Aorta (tissue), 5 donors: ENCODE data around the gene PTGER2. TPM values are rescaled to one million over a fixed set of nuclear protein-coding genes. Genes with fewer than 3 reads are reported as not detected.

Experiments used
- ATAC-seq: fragments of 200-7000 bp; cut with Tn5 transposase; one replicate; pipeline ENCODE4 v1.9.1; 2022; ENCODE audit warnings: moderate library complexity; ENCODE audit not compliant: low FRiP score
- DNase-seq, 2 donors: peaks; one replicate each; pipeline ENCODE4 v3.0.0-alpha.2; 2020
- H3K27ac ChIP-seq, 2 donors: one replicate each; pipeline ENCODE4 v1.5.1; 2013; ENCODE audit warnings: low read length in 2 of 2, mild to moderate bottlenecking in 2 of 2, moderate library complexity in 2 of 2, control low read depth in 1 of 2, inconsistent platforms in 1 of 2, low read depth in 1 of 2
- H3K27me3 ChIP-seq, 2 donors: one replicate each; pipeline ENCODE4 v1.6.1; 2013; ENCODE audit warnings: control low read depth in 1 of 2, low read length in 1 of 2, mild to moderate bottlenecking in 1 of 2, moderate library complexity in 1 of 2; ENCODE audit not compliant: insufficient read depth in 2 of 2, control insufficient read depth in 1 of 2
- H3K36me3 ChIP-seq, 2 donors: one replicate each; pipeline ENCODE4 v1.6.1; 2013; ENCODE audit warnings: control low read depth in 1 of 2, low read length in 1 of 2, mild to moderate bottlenecking in 1 of 2; ENCODE audit not compliant: insufficient read depth in 2 of 2, control insufficient read depth in 1 of 2
- H3K4me1 ChIP-seq, 2 donors: one replicate each; pipeline ENCODE4 v1.6.1; 2013; ENCODE audit warnings: low read length in 2 of 2, control low read depth in 1 of 2, mild to moderate bottlenecking in 1 of 2, moderate library complexity in 1 of 2; ENCODE audit not compliant: insufficient read depth in 2 of 2, control insufficient read depth in 1 of 2
- H3K4me3 ChIP-seq, 2 donors: one replicate each; pipeline ENCODE4 v1.5.1; 2013; ENCODE audit warnings: low read length in 2 of 2, control low read depth in 1 of 2, mild to moderate bottlenecking in 1 of 2
- H3K9me3 ChIP-seq: one replicate; pipeline ENCODE4 v1.6.1; 2013; ENCODE audit warnings: mild to moderate bottlenecking, low read length; ENCODE audit not compliant: control insufficient read depth
- whole genome bisulfite sequencing, 2 donors: extraction: QIAGEN DNeasy Blood & Tissue Kit; methylation state at CpG; one replicate each; pipeline ENCODE4 v1.1.7; 2013; 5-methylcytosine and 5-hydroxymethylcytosine counted together
- intact Hi-C, 2 donors: fragments of 100-400 bp; cut with DNase I; formaldehyde crosslinking; loops; one replicate each; pipeline versions ENCODE4 v1.14.2 to v1.15.0; 2022
- polyA plus RNA-seq, 2 donors: library from polyadenylated mRNA; stranded (reverse); fragments of 200-250 nt; gene quantifications; one replicate each; pipeline ENCODE4 v1.2.3, GENCODE V29; 2013
- total RNA-seq, 2 donors: library from RNA; stranded (reverse); fragmentation: NEBNext Ultra II Directional; extraction: Animal tissue kit (Norgen Biotek cat#: 25700); gene quantifications; one replicate each; pipeline ENCODE4 v1.2.1, GENCODE V29; 2021
- donor health status: healthy with polysubstance abuse.
- donor health status: Bipolar disorder and iron deficiency.
- donor health status: DM: no; HTN: no; CAD: no.
- donor health status: DM: no; HTN: no; CAD: no.
- donor health status: DM: yes; HTN: yes; CAD: no.

The PTGER2 gene
- total and polyA plus RNA-seq, 4 donors: 0.38 to 5.1 (median 2.6) TPM

DNA sequence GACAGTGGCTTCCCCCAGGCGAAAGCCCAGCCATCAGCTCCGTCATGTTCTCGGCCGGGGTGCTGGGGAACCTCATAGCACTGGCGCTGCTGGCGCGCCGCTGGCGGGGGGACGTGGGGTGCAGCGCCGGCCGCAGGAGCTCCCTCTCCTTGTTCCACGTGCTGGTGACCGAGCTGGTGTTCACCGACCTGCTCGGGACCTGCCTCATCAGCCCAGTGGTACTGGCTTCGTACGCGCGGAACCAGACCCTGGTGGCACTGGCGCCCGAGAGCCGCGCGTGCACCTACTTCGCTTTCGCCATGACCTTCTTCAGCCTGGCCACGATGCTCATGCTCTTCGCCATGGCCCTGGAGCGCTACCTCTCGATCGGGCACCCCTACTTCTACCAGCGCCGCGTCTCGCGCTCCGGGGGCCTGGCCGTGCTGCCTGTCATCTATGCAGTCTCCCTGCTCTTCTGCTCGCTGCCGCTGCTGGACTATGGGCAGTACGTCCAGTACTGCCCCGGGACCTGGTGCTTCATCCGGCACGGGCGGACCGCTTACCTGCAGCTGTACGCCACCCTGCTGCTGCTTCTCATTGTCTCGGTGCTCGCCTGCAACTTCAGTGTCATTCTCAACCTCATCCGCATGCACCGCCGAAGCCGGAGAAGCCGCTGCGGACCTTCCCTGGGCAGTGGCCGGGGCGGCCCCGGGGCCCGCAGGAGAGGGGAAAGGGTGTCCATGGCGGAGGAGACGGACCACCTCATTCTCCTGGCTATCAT lies 663 bp downstream of the PTGER2 start:
- intact Hi-C loops: loop anchor here in 1 of 2 donors (10.0 kb wide), 1 partner anchor 240 kb away; the partner anchor contains the start of genes GPR137C and TXNDC16

DNA sequence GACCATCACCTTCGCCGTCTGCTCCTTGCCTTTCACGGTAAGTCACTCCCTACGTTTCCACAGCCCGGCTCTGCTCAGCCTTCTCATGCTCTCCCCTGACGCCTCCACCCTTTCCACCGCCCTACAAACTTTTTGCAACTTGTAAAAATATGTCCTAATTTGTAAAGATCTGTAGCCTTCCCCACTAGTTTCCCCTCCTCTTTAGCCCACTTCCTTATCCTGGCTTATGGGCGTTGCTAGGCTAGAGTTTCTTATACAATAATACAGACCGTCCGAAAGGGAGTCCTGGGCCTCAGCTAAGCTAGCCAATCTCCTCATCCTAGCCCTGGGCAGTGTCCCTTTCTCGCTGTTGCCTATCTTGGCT lies 1.2 kb downstream of the PTGER2 start:
- Histone ChIP-seq H3K4me1 (no peaks in the 10 kb centered on the region), H3K36me3 (no peaks in the 10 kb centered on the region), H3K9me3 (no peaks in the 10 kb centered on the region), H3K4me3 (no peak overlapping the region), H3K27ac (no peak overlapping the region), H3K27me3 (no peaks in the 10 kb centered on the region)
- intact Hi-C loops: loop anchor here in 1 of 2 donors (10.0 kb wide), 1 partner anchor 239 kb away; the partner anchor contains the start of genes GPR137C and TXNDC16
- 70 to 74% methylated on average over 11 of the region's 11 CpGs for WGBS, 2 donors
- ATAC-seq: no peak
- DNase-seq: no peak

More for the DNA sequence above, 663 bp downstream of the PTGER2 start:
- 10 to 12% methylated on average over 63 of the region's 63 CpGs for WGBS, 2 donors
- DNase-seq (peak; percentile 62 to 81), ATAC-seq (peak; percentile 59)
- Histone ChIP-seq H3K27me3 (no peaks in the 10 kb centered on the region), H3K4me1 (no peaks in the 10 kb centered on the region), H3K4me3 (peak overlapping the region in 1 of 2 donors; percentile 44), H3K36me3 (no peaks in the 10 kb centered on the region), H3K27ac (no peak overlapping the region), H3K9me3 (no peaks in the 10 kb centered on the region)

DNA sequence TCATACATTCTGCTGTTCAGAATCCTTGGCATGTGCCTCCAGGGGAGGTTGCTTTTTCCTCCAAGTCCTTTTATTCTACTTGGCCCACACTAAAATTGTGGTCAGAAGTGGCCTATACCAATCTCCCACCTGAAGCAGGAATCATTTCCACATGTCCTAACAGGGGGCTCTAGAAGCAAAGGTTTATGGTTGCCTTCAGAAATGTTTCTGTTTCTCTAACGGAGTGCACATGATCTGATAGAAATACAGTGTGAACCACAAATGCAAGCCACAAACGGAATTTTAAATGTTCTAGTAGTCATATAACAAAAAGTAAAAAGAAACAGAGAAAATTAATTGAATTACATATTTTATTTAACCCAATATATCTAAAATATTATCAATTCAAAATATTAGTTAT lies 4.0 kb downstream of the PTGER2 start:
- H3K36me3 ChIP-seq: no peaks in the 10 kb centered on the region
- ATAC-seq (no peak), DNase-seq (no peak)
- H3K4me1 ChIP-seq: no peaks in the 10 kb centered on the region
- H3K4me3 ChIP-seq: no peak overlapping the region
- H3K27me3 ChIP-seq: no peaks in the 10 kb centered on the region
- intact Hi-C loops: loop anchor here in 1 of 2 donors (10.0 kb wide), 1 partner anchor 237 kb away; the partner anchor contains the start of genes GPR137C and TXNDC16
- H3K27ac ChIP-seq: no peak overlapping the region
- 84 to 90% methylated on average over 2 of the region's 2 CpGs for WGBS, 2 donors
- peaks cover 2% of the 10 kb centered on the region for H3K9me3 ChIP-seq

DNA sequence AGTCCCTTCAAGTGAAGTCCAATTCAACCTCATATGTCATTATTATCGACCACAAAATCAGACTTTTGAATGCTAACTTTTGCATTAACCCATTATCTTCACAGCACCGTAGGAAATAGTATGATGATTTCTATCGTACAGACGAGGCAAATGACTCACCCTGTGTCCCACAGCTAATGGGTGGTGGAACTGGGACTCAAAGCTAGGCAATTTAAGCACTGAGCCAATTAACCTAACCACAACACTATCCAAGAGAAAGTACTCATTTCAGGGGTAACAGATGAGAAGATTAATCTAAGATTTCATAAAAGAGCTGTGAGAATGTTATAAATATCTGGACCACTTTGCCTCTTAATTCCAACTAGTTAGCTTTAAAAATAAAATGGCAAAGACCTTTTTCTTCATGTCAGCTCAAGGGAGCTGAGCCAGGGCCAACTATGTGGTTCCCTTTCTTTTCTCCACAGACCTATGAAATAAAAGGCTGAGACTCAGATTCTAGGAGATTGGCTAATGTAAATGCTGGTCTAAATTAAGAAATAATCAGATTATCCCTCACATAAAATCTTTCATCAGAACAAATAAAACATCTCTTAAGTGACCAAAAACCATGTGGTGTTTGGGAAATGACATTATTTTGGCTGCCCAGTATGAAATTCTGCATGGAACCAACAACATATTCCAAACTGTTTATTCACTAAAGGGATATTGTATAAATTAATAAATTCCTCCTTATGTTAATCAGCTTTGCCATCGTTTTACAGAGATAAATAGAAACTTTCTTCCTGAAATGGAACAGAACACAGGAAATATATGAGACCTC lies 4.9 kb downstream of the PTGER2 start:
- DNase-seq (no peak), ATAC-seq (no peak)
- Histone ChIP-seq H3K9me3 (peaks cover 2% of the 10 kb centered on the region), H3K27ac (no peak overlapping the region), H3K4me3 (no peak overlapping the region), H3K4me1 (no peaks in the 10 kb centered on the region), H3K27me3 (no peaks in the 10 kb centered on the region), H3K36me3 (no peaks in the 10 kb centered on the region)
- intact Hi-C loops: loop anchor here in 1 of 2 donors (10.0 kb wide), 1 partner anchor 236 kb away; the partner anchor contains the start of genes GPR137C and TXNDC16
- 79 to 81% methylated on average over 5 of the region's 5 CpGs for WGBS, 2 donors

DNA sequence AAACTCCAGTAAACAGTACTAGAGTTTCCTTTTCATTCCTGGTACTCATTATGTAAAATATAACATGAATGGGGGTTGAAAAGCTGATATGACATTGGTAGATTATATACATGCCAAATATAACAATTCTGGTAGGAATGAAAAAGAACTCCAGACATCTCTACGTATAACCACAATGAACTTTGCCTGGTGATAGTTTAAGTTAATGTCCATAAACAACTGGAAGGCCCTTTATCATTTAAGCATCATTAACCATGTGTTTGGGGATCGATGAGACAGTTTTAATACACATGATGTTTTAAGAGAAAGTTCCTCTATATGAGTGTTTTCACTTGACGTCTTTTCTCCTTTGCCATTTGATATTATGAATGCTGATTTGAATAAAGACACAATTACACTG lies 5.8 kb downstream of the PTGER2 start:
- H3K4me3 ChIP-seq: no peak overlapping the region
- DNase-seq: no peak
- no peaks in the 10 kb centered on the region for H3K36me3 ChIP-seq
- intact Hi-C loops: loop anchor here in 1 of 2 donors (10.0 kb wide), 1 partner anchor 235 kb away; the partner anchor contains the start of genes GPR137C and TXNDC16
- H3K4me1 ChIP-seq: no peaks in the 10 kb centered on the region
- ATAC-seq: no peak
- 84 to 88% methylated on average over 3 of the region's 3 CpGs for WGBS, 2 donors
- H3K27me3 ChIP-seq: no peaks in the 10 kb centered on the region
- H3K9me3 ChIP-seq: peaks cover 2% of the 10 kb centered on the region
- H3K27ac ChIP-seq: no peak overlapping the region

DNA sequence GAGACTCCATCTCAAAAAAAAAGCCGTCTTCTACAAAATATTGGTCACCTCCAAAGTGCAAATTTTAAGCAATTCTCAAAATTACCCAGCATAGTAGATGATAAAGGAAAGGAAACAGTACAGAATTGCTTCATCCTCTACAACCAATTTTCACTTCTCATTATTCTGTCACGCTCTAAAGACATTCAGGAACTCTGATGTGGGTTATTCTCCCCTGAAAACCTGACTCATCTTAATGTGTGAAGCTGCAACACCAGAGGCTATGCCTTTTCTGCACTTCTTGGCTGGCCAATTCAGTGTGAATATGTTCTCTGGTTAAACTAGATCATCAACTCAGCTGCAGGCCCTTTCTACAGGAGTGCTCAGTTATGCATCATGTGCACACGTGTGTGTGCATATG lies 11.0 kb downstream of the PTGER2 start:
- H3K27me3 ChIP-seq: no peaks in the 10 kb centered on the region
- DNase-seq: no peak
- WGBS, 2 donors: 86 to 89% methylated on average over 3 of the region's 3 CpGs
- no peak overlapping the region for H3K4me3 ChIP-seq
- no peak overlapping the region for H3K27ac ChIP-seq
- no peaks in the 10 kb centered on the region for H3K36me3 ChIP-seq
- peaks cover 2% of the 10 kb centered on the region for H3K9me3 ChIP-seq
- no peaks in the 10 kb centered on the region for H3K4me1 ChIP-seq
- intact Hi-C loops: no loop called here
- no peak for ATAC-seq

DNA sequence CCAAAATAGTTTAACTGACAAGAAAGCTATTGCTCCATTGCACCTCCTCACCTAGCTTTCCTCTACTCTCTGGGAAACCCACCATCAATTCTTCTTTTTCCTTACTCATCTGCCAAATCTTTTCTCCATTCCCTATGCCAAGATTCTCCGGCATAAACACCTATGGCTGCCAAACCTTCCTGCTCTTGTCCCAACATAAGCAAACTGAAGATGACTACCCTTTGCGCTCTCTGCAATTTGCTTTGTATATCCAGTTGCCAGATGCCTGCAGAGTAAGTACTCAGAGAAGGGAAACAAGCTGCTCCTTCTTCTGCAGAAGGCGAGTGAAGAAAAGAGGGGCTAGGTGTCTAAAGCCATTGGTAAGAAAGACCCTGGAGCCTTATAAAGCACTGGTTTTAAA lies 11.5 kb downstream of the PTGER2 start:
- WGBS, 2 donors: 86 to 88% methylated on average over 3 of the region's 3 CpGs

DNA sequence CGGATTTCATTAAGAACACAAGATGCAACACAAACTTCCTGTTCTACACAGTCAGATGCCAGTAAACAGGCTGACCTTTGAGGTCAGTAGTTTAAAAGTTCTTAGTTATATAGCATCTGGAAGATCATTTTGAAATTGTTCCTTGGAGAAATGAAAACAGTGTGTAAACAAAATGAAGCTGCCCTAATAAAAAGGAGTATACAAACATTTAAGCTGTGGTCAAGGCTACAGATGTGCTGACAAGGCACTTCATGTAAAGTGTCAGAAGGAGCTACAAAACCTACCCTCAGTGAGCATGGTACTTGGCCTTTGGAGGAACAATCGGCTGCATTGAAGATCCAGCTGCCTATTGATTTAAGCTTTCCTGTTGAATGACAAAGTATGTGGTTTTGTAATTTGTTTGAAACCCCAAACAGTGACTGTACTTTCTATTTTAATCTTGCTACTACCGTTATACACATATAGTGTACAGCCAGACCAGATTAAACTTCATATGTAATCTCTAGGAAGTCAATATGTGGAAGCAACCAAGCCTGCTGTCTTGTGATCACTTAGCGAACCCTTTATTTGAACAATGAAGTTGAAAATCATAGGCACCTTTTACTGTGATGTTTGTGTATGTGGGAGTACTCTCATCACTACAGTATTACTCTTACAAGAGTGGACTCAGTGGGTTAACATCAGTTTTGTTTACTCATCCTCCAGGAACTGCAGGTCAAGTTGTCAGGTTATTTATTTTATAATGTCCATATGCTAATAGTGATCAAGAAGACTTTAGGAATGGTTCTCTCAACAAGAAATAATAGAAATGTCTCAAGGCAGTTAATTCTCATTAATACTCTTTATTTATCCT lies 13.5 kb downstream of the PTGER2 start:
- no peak overlapping the region for H3K27ac ChIP-seq
- H3K9me3 ChIP-seq: no peaks in the 10 kb centered on the region
- H3K27me3 ChIP-seq: no peaks in the 10 kb centered on the region
- intact Hi-C loops: no loop called here
- ATAC-seq (no peak), DNase-seq (no peak)
- WGBS, 2 donors: 79 to 83% methylated on average over 4 of the region's 4 CpGs
- no peak overlapping the region for H3K4me3 ChIP-seq
- H3K4me1 ChIP-seq: no peaks in the 10 kb centered on the region
- no peaks in the 10 kb centered on the region for H3K36me3 ChIP-seq

More for the DNA sequence above, 11.5 kb downstream of the PTGER2 start:
- no peak for DNase-seq
- H3K27ac ChIP-seq: no peak overlapping the region
- H3K9me3 ChIP-seq: peaks cover 2% of the 10 kb centered on the region
- no peaks in the 10 kb centered on the region for H3K27me3 ChIP-seq
- H3K4me1 ChIP-seq: no peaks in the 10 kb centered on the region
- no peak overlapping the region for H3K4me3 ChIP-seq
- ATAC-seq: no peak
- H3K36me3 ChIP-seq: no peaks in the 10 kb centered on the region
- intact Hi-C loops: no loop called here
